HG03045 (cell line): ENCODE data around the gene CGN.
"Not testable (repeated sequence)": the region's sequence is repeated elsewhere in the genome, so short reads cannot be mapped to it uniquely, and the experiment has no call there.

Source experiments
- ATAC-seq: cut with Tn5 transposase; IDR thresholded peaks from one replicate; pipeline ENCODE4 v1.9.1; 2021; ENCODE audit warnings: mild to moderate bottlenecking, moderate library complexity; ENCODE audit not compliant: unreplicated experiment

The CGN gene

DNA sequence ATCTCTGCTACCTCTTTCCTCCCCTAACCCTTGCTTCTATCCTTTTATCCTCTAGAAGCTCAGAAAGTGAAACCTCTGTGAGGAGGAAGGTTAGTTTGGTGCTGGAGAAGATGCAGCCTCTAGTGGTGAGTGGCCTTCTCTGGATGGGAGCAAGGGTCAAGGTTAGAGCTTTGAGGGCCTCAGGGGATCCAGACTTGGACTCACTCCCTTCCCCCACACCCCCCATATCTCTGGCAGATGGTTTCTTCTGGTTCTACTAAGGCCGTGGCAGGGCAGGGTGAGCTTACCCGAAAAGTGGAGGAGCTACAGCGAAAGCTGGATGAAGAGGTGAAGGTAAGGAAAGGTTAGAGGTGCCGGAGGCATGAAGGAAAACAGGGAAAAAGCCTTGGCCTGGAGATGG is 9.2 kb downstream of the CGN start:
- no peak for ATAC-seq

- ATAC-seq, result not testable (repeated sequence)
These were observed 11.2 kb downstream of the CGN start for GRCh38 chr1:151522427-151522826.

GRCh38 chr1:151523326-151523725 is 12.1 kb downstream of the CGN start:
- ATAC-seq, result no peak

DNA sequence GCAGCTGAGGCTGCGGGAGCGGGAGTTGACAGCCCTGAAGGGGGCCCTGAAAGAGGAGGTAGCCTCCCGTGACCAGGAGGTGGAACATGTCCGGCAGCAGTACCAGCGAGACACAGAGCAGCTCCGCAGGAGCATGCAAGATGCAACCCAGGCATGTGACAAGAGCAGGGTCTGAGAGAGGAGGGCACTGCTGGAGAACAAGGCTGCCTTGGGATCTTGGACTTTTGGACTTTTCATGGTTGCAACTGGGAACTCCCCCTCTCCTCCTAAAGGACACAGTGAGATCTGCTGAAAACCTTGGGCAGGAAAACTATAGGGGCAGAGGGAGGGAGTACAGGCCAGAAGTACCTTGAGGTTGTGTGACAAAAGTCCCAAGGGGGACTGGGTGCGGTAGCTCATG is 13.5 kb downstream of the CGN start:
- no peak for ATAC-seq

DNA sequence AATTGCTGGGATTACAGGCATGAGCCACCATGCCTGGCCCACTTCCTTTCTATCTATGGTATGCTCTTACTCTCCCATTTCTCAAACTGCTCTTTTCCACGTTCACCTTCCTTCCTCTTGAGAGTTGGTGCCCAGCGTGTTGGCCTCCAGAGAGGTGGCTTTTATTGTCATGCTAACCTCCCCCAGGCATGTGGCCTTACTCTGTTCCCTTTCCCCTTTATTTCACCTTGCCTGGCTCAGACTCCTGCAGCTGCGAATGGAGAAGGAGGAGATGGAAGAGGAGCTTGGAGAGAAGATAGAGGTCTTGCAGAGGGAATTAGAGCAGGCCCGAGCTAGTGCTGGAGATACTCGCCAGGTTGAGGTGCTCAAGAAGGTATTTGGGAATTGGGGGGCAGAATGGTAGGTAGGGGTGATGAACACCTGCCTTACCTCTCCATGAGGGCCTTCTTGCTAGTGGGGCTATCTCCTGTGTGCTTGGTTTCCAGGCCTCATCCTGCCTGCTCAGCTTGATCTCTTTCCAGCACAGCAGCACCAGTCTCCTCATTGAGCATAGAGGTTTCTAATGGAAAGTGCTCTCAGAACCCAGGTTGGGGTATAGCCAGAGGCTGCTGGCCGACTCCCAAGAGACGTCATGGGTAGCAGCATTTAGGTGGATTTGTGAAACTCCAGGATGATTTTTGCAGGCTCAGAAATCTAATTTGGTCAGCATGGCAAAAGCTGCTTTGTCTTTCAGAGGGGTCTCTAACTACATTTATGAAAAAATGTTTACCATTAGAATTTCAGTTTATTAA is 15.7 kb downstream of the CGN start:
- no peak for ATAC-seq

DNA sequence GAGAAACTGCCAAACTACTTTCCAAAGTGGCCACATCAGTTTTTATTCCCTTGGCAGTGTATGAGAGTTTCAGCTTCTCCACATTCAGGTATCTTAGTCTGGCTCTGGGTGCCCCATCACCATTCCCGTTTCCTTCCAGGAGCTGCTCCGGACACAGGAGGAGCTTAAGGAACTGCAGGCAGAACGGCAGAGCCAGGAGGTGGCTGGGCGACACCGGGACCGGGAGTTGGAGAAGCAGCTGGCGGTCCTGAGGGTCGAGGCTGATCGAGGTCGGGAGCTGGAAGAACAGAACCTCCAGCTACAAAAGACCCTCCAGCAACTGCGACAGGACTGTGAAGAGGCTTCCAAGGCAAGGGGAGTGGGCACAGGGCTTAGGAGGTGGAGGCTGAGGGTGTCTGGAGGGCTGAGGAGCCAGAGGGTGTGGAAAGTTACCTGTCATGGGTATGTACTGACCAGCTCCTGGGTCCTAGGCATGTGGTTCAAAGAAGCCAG is 18.1 kb downstream of the CGN start:
- no peak for ATAC-seq

GRCh38 chr1:151529781-151530180 is 18.6 kb downstream of the CGN start:
- ATAC-seq, result no peak

- no peak for ATAC-seq
These were observed 19.3 kb downstream of the CGN start for GRCh38 chr1:151530461-151530860.

GRCh38 chr1:151533870-151534269 is 22.7 kb downstream of the CGN start:
- no peak for ATAC-seq

GRCh38 chr1:151534662-151535278 is 23.6 kb downstream of the CGN start:
- ATAC-seq, result no peak

- ATAC-seq, result no peak
These were observed 24.4 kb downstream of the CGN start for GRCh38 chr1:151535326-151536271.

DNA sequence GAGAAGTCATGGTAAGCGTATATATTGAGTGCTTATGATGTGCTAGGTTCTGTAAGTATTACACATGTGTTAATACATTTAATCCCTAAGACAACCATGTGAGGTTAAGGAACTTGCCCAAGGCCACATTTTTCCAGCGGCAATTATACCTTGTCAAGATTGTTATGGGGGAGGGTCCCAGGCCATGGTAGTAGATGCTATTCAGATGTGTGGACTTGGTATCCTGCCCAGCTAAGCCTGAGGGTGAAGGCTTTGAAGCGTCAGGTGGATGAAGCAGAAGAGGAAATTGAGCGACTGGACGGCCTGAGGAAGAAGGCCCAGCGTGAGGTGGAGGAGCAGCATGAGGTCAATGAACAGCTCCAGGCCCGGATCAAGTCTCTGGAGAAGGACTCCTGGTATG is 25.3 kb downstream of the CGN start:
- ATAC-seq, result no peak

- ATAC-seq, result no peak
These were observed 25.9 kb downstream of the CGN start for GRCh38 chr1:151537112-151537511.

DNA sequence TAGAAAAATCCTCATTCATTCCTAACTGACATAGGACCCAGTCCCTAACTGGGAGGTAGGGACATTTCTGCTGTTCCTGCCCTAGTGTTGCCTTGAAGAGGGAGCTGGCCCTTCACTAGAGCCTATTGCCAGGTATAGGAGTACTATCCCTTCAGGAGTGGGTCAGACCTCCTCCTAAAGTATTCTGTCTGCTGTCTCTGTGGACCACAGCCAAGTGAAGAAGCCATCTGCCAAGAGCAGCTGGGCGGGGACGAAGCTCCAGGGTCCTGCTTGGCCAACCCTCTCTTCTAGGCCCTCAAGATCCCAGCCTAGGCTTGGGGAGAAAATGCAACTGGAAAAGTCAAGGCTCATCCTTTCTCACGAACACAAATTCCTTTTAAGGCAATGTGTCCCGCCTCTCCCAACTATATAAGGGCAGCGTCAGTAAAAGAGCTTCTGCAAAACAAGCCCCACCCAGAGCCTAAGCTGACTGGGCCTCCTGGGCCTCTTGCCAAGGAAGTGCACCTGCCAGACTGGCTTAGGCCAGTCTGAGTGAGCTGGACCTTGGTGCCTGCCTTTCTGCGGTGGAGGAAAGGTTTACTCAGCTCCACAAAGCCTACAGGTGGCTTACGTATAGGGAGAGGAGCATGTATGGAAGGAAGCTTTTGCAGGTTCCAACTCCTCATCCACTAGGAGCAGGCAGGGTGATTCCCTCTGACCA is 28.3 kb downstream of the CGN start:
- ATAC-seq, result peak; percentile 28

GRCh38 chr1:151540021-151540981 is 29.1 kb downstream of the CGN start, which contains the start of gene TUFT1:
TSS of gene TUFT1 (plus strand) at chr1:151540309. CDS start at chr1:151540367, 58 bp downstream.
- peak; percentile 93 for ATAC-seq

GRCh38 chr1:151540982-151541377 is 29.8 kb downstream of the CGN start:
- no peak for ATAC-seq

DNA sequence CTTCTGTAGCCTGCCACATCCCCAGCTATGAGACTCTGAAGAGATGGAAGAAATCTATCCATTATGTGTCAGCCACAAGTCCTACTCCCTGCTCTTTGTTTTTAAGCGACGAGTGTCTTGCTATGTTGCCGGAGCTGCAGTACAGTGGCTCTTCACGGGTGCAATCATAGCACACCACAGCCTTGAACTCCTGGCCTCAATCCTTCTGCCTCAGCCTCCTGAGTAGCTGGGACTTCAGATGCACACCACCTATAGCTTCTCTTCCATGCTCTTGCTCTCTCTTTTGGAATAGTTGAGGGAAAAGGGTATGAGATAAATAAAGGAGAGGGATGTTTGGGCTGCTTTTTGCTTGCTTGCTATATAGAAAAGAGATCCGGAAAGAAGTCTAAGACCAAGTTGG is 30.6 kb downstream of the CGN start:
- no peak for ATAC-seq

DNA sequence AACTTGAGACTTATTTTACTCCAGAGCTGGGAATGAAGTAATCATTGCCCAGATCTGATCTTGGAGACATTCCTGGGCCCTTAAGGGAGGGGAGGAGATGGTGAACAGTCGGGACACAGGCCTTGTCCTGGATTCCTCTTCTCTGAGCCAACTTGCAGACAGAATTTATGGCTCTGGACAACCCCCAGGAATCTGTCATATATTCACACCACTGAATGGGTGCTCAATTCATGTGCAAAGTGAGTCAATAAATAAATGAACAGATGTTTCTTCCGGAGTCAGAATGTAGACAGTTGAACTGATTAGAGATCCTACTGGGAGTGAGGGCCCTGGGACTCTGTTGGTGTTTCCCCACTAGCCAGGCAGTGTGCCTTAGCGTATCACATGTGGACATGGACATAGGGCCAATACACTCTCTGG is 31.5 kb downstream of the CGN start:
- ATAC-seq, result no peak

DNA sequence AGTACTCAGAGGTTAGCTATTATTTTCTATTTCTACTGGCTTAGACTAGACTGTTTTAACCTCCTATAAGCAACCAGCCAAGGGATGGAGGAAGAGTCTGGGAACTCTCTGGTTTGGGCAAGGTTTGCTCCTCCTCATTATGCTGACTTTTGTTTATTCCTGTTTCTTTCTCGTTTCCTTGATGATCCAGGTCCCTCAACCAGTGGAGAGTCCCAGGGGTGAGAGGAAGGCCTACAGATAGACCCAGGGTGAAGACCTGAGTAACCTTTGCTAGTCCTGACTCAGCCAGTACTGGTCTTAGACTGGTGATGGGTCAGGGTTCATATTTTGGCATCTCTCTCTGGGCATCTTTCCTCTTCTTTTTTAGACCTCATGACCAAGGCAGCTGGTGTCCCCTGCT is 34.4 kb downstream of the CGN start:
- ATAC-seq, result no peak
